GM21515 (cell line): ENCODE measurements around the gene SPRYD3.

Experiments
- ATAC-seq: cut with Tn5 transposase; IDR thresholded peaks from one replicate; pipeline ENCODE4 v1.9.1; 2021; ENCODE audit not compliant: unreplicated experiment

Gene SPRYD3

DNA sequence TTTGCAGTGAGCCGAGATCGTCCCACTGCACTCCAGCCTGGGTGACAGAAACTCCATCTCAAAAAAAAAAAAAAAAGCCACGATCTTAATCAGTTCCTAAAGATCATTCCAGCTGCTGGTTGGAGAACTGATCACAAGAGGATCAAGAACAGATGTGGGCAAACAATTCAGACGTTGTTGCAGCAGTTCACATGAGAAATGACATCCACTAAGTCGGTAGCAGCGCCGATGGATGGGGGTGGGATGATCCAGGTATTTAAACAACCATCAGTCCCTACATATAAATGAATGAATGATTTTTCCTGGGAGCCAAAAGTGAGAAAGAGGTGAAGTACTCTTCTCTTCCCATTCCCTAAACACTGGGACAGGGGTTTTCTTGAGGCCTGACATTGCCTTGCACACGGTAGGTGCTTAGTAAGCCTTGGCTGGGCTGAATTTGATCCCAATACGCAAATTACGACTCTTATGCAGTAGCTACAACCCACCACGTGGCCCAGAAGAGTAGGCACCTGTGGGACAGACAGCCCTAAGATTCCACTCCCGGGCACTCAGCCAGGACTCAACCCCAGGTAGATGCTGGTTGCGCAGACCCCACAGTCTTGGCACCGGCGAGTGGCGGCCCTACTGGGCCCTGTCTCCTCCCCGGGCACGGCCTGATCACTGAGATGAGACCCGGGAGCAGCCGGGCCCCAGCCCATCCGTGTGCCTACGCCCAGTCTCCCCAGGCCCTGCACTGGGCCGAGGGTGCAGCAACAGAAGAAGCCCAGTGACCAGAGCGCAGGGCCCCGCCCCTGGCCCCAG, 565 bp downstream of the SPRYD3 start:
- ATAC-seq: peak; percentile 23

GRCh38 chr12:53077030-53077429, 2.2 kb downstream of the SPRYD3 start:
- no peak for ATAC-seq

- no peak for ATAC-seq
These were observed 2.7 kb downstream of the SPRYD3 start for GRCh38 chr12:53076461-53076860.

- ATAC-seq: no peak
These were observed 4.2 kb downstream of the SPRYD3 start for GRCh38 chr12:53074999-53075370.

DNA sequence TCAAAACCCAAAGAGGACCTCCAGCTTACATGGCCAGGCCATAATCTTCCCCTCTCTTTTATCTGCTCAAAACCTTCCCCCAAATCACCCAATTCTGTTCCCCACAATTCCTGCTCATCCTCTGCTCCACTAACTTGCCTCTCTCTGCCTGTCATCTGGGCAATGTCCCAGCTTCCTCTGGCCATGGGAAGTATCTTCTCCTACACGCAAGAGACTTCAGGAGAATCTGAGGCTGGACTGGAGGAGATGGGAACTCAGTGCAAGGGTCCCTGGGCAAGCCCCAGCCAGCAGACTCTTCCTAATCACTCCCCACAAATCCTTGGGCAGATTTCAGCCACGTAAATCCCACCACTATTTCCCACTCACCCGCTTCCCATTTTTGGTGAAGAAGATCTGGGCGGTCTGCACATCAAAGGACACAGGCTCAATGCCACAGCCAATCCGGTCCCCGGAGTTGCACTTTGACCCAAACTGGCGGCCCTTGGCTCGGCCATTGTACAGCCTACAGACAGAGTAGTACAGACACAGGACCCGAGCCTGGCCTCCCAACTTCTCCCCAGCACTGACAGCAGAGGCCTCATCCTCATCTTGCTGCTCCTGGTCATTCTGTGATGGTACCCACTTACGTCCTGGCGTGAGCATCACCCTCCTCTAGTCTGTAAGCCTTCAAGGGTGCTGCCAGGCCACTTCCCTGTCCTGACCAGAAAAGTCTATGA, 4.7 kb downstream of the SPRYD3 start:
- ATAC-seq: no peak

DNA sequence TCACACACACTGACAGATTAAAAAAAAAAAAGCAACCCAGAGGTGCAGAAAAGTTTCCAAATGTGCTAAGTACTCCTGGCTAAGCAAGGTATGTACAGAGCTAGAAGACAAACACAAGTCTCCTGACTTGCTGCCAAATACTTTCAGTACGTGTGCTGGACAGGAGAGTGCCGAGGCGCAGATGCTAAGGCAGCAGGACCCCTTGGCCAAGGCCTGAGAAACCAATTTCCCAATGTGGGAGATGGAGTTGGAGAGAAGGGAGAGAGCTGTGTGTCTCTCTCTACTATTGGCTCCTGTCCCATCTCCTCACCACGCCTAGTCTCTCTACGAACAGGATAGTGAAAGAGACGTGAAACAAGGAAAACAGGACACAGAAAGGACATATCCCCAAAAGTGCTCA, 5.3 kb downstream of the SPRYD3 start:
- ATAC-seq: no peak

DNA sequence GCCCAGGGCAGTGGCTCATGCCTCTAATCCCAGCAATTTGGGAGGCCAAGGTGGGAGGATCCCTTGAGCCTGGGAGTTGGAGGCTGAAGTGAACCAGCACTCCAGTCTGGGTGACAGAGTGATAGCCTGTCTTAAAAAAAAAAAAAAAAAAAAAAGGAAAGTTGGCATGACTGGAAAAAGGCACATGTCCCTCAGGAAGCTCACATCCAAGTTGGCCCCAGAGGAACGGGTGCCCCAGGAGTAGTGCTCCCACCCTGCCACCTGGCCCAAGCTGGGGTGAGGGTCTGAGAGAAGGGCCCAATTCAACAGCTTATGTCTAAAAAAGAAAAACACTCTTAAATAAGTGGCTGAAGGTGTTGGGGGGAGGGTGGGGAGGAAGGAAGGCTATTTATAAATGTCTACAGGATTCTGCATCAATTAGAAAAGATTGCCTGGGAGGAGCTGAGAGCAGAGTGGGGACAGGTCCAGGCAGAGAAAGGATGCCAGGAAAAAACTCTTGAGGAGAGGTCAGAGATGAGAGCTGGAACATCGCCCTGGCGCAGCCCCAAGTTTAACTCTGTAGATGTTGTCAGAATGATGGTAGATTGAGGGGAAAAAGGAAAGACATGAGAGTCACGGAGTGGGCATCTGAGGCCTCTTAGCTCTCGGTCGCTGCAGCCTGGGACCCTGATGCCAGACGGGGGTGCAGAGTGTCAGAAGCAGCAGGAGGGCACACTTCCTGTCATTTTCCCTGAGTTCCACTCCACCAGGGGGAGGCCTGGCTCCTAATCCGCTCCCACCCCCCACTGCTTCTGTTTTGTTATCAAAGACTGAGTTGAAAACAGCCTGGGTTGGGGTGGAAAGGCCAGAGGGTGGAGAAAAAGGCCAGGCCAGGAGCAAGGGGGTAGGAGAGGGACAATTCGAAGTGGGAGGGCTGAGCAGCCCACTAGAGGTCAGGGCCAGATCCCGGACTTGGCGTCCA, 7.3 kb downstream of the SPRYD3 start:
- ATAC-seq: no peak

- no peak for ATAC-seq
These were observed 8.2 kb downstream of the SPRYD3 start for GRCh38 chr12:53070877-53071492.

DNA sequence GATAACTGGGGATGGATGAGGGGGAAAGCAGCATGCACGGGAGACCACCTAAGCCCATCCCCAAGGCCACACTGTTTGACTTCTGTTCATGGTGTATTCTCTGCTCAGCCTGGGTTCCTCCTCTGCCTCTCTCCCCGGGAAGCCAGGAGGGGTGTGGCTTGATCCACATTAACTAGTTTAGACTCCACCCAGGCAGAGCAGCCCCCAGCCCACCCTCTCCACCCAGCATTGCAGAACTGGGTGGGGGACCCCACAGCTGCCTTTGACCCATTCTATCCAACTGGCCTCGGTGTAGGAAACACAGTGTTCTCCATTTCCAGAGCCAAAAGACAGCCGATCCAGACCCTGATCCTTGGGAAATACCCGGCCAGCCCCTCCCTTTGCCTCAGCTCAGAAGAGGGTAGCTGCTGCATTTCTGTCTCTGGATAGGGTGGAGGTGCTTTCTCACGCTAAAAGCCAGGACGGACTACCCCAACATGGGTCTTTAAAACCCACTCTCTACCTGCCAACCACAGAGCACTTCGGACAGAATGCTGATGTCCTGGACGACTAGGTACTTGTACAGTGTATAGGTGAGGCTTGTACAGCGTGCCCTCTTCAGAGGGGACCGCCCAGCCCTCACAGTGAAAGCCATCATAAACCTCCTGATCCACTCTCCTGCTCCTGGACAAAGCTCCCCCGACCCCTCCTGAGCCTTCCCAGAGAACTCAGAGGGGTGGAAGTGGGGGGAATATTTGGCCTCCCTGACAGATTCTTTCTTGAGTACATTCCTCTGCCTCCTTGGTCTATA, 9.4 kb downstream of the SPRYD3 start:
- ATAC-seq: no peak

DNA sequence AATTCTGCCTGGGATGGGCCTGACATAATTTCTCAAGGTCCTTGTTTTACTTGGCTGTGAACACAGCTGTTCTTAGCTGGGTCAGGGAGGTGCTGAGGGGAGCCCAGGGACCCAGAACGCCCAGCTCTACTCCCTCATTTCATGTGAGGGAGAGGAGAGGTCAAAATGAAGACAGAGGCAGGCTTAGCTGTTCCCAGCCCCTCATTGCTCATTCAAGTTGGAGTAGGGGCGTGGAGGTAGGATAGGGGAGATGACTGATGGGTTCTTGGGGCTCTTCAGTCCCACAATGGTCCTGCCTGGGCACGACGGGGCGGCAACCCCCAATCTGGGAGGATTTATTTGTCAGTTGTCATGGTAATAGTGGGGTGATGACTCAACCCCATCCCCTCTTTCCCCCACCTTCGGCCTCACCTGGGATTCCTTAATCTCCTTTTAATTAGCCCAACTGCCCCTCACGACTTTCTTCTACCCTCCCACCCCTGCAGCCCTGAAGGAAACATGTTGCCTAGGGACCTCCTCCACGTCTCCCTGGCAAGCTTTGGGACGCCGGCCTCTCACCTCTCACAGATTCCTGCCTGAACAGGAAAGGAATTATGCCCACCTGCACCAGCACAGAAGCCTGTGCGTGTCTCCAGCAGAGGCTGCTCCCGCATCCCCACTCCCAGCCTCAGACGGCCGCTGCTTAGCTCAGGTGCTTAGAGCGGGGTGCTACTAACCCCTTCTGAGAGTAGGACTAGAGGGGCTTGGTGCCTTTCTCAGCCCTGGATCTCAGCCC, 10.2 kb downstream of the SPRYD3 start:
- ATAC-seq: no peak

GRCh38 chr12:53067993-53068770, 11.0 kb downstream of the SPRYD3 start:
- ATAC-seq: no peak

GRCh38 chr12:53067074-53067992, 11.9 kb downstream of the SPRYD3 start:
- ATAC-seq: no peak

DNA sequence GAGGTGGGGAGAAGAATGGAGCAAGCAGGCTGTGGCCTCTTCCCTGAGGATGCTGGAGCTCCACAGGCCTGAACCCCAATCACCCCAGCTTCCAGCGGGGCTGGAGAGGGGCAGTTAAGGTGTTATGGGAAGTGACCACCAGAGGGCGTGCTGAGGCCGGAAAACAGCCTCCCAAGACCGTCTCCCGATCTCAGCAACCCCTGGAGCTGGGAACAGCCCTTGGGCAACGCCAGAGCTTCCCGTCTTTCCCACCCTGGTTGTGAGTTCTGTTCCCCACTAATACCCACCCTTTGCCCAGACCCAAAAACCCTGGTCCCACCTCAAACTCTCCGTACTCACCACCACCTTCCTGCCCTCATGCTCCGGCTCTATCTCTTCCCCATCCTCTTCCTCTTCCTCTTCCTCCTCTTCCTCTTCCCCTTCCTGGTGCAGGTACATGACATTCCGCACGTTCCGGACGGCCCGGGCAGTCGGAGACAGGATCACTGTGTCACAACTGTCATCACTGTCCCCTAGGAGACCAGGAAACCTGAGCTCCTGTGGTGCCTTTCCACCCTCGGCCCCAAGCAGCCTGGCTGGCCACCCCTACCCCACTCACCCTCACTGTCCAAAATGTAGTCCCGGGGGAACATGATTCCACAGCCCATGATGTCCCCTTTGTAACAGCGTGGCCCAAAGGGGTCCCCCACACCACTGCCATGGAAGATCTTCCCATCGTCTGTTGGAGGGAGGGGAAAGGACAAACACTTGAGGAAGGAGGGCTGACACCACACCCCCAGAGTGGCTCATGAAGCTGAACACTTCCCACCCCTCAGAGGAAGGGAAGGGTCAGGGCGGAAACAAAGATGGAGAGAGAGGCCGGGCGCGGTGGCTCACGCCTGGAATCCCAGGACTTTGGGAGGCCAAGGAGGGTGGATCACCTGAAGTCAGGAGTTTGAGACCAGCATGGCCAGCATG, 12.9 kb downstream of the SPRYD3 start:
- no peak for ATAC-seq

DNA sequence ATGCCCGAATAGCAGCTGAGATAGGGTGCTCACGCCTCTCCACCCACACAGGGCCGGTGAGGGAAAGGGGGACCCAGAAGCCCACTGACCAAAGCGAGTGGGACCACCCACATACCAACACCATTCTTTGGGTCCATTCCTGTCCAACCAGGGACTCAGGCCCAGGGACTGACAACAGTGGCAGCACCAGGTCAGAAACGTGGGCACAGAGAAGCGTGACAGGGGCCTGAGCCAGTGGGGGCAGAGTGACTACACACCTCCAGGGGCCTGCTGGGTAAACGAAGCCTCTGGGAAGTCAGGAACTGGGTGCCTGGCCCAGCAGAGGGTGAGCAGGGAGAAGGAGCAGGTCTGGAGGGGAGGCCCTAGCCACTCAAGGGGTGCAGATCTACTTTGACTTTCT, 13.7 kb downstream of the SPRYD3 start:
- no peak for ATAC-seq

GRCh38 chr12:53064613-53065436, 14.4 kb downstream of the SPRYD3 start:
- ATAC-seq: no peak
